ENCODE results near the gene ZNF786.

GRCh38 chr7:149087376-149087775 is 3.1 kb downstream of the ZNF786 start:
- TF ChIP-seq ZNF431 (CRISPR knock-in tag; IDR thresholded peaks at IDR 0.05) (no peak), GABPB1 (CRISPR knock-in tag; IDR thresholded peaks at IDR 0.05) (no peak), CTCF (IDR thresholded peaks at IDR 0.05 in 2 of 3, conservative IDR thresholded peaks at IDR 0.05 in 1 of 3; ENCODE audit: insufficient read depth in 2 of 3, low read depth in 1 of 3, low read length in 3 of 3) (no peak), ATF4 (CRISPR knock-in tag; IDR thresholded peaks at IDR 0.05) (no peak), POLR2AphosphoS2 (IDR thresholded peaks at IDR 0.05; ENCODE audit: low read length) (no peak), ZBTB11 (CRISPR knock-in tag; IDR thresholded peaks at IDR 0.05) (no peak), MAX (CRISPR knock-in tag; IDR thresholded peaks at IDR 0.05) (no peak), RAD21 (CRISPR knock-in tag; conservative IDR thresholded peaks at IDR 0.05 in 1 of 2, IDR thresholded peaks at IDR 0.05 in 1 of 2) (no peak), IFI16 (CRISPR knock-in tag; IDR thresholded peaks at IDR 0.05) (no peak), ARID4B (CRISPR knock-in tag; IDR thresholded peaks at IDR 0.05) (no peak)
